ENCODE measurements around the gene PLXNA2.

The PLXNA2 gene

GRCh38 chr1:208179263-208179816 is 64.8 kb downstream of the PLXNA2 start:
- no peak for DNase-seq (ENCODE audit: low spot score)

DNA sequence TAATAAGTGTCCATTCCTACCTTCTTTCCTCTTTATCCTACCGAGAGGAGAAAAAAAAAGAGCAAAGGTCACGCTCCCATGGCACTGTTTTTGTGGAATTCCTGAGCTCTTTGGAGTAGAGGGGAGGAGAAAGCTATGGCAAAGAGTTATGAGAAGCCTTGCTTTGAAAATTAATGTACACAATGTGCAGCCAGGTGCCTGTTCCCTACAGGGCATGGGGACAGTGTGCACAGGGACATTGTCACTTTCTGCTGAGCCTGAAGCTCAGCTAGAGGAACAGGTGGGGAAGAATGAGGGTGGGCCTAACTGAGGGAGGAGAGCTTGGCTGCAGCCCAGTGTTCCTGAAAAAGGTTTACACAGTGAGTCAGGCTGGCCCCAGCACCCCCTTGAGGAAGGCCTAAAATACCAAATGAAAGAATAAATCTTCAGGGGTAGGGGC is 66.1 kb downstream of the PLXNA2 start:
- no peak for DNase-seq (ENCODE audit: low spot score)

- DNase-seq (ENCODE audit: low spot score), result no peak
Observed at GRCh38 chr1:208177656-208178055, 66.5 kb downstream of the PLXNA2 start.

- DNase-seq (ENCODE audit: low spot score), result no peak
Observed at GRCh38 chr1:208176649-208177048, 67.5 kb downstream of the PLXNA2 start.

- no peak for DNase-seq (ENCODE audit: low spot score)
Observed at GRCh38 chr1:208175508-208175895, 68.7 kb downstream of the PLXNA2 start.

- DNase-seq (ENCODE audit: low spot score), result peak; percentile 59
Observed at GRCh38 chr1:208174731-208175507, 69.3 kb downstream of the PLXNA2 start.

DNA sequence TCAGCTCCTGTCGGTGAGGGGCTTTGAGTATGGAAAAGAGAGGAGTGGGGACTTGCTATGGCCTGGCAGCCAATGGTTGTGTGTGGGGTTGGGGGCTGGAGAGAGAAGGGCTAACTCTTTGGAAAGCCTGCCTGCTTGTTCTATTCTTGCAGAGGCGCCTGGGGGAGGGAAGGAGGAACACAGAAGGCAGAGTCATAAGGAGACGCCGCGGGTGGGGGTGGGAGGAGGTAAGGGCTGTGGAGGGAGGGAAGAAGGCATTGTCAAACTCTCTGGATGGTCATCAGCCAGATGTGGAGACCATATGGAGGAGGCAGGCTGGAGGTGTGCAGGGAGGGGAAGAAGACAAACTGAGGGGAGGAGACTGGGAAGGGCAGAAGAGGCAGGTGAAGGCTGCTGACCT is 70.0 kb downstream of the PLXNA2 start:
- DNase-seq (ENCODE audit: low spot score), result no peak

GRCh38 chr1:208173749-208174148 is 70.4 kb downstream of the PLXNA2 start:
- no peak for DNase-seq (ENCODE audit: low spot score)

- peak; percentile 52 for DNase-seq (ENCODE audit: low spot score)
Observed at GRCh38 chr1:208172423-208173145, 71.6 kb downstream of the PLXNA2 start.

GRCh38 chr1:208171616-208172422 is 72.4 kb downstream of the PLXNA2 start:
- DNase-seq (ENCODE audit: low spot score), result no peak

GRCh38 chr1:208170252-208170651 is 73.9 kb downstream of the PLXNA2 start:
- no peak for DNase-seq (ENCODE audit: low spot score)

GRCh38 chr1:208169081-208169879 is 74.9 kb downstream of the PLXNA2 start:
- DNase-seq (ENCODE audit: low spot score), result no peak

GRCh38 chr1:208167261-208167869 is 76.8 kb downstream of the PLXNA2 start:
- no peak for DNase-seq (ENCODE audit: low spot score)

- DNase-seq (ENCODE audit: low spot score), result no peak
Observed at GRCh38 chr1:208166340-208167138, 77.6 kb downstream of the PLXNA2 start.

DNA sequence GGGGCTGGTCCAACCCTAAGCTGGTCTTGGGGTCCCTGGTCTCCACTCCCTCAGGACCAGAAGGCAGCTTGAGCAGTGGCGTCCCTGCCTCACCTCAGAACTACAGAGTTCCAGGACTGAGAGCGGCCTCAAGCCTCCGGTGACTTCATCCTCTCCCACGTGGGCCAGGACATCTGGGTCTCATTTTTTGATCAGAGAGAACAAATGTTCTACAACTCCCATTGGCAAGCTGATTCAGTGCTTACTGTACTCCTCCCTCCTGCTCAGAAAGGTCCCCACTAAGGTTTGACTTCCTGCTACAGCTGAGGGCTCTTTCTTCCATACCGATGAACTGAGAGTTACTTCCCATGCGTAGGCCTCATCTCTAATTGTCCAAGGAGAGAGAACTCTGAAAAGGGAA is 78.5 kb downstream of the PLXNA2 start:
- peak; percentile 48 for DNase-seq (ENCODE audit: low spot score)

DNA sequence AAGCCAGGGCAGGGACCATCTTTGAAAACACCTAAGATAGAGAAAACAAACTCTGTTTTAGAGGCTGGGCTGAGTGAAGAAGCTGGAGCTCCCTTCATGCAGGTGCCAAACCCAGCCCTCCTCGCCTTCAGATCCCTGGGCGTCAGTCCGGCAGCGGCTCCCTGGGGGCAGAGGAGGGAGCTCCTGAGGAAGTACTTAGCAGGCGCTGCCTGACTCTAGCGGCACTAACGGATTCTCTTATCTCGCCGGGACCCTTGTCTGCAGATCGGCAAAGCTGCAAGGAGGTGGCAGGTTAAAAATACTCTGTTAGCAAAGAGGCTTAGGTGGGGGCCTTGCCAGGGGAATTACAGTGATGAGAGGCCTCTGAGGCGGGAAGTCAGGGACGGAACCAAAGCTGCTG is 79.6 kb downstream of the PLXNA2 start:
- DNase-seq (ENCODE audit: low spot score), result no peak

- no peak for DNase-seq (ENCODE audit: low spot score)
Observed at GRCh38 chr1:208163539-208163938, 80.6 kb downstream of the PLXNA2 start.

GRCh38 chr1:208162903-208163302 is 81.3 kb downstream of the PLXNA2 start:
- DNase-seq (ENCODE audit: low spot score), result no peak

DNA sequence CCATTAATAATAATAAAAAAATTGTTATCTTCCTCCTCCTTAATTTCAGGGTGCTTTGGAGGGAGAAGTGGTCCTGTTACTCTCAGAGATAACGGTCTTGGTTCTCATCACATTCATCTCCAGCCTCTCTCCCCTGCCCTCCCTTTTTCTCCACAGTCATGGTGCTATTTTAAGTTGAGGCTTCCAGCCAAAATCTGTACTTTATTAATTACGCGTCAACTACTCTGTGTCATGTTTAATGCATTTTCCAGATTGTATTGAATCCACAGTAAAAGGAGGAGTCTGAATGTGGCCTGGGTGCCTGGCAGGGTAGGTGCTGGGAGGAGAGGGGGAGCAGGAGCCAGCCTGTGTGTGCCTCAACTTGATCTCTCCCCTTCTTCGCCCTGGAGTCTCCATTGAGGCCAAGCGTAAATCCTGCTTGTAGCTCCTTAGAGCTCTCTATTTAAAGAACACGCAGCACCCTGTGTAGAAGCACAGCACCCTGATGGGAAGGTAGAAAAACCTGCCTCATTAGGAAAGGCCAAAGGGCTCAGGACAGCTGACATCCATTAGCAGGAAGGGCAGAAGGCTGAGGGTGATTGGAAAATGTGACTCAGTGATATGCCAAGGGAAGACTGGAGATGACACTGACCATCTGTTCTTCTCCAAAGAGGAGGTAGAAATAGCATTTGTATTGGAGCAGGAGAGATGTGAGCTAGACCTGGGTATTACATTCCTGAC is 82.4 kb downstream of the PLXNA2 start:
- no peak for DNase-seq (ENCODE audit: low spot score)

- DNase-seq (ENCODE audit: low spot score), result no peak
Observed at GRCh38 chr1:208161005-208161404, 83.2 kb downstream of the PLXNA2 start.

All from AG08396 (cell line).